Uterus (tissue), 2 donors: ENCODE measurements around the gene LTBP4.

Experiments
- POLR2A ChIP-seq, 2 donors: fragments of 450-650 bp; IDR thresholded peaks; one replicate each; pipeline ENCODE4 v1.6.1; 2016; ENCODE audit warnings: antibody characterized with exemption in 2 of 2, mild to moderate bottlenecking in 1 of 2, moderate library complexity in 1 of 2
- TF ChIP-seq, protein P1 (sequence below), 4 experiments: fragments of 200-600 bp in 2 of 4; fragments of 450-650 bp in 2 of 4; sonication (generic) in 2 of 4; IDR thresholded peaks; one replicate each; pipeline ENCODE4 v1.5.1; 2016 to 2019; ENCODE audit warnings: antibody characterized with exemption in 4 of 4, mild to moderate bottlenecking in 2 of 4, moderate library complexity in 1 of 4

- TF ChIP-seq, protein P1, sequence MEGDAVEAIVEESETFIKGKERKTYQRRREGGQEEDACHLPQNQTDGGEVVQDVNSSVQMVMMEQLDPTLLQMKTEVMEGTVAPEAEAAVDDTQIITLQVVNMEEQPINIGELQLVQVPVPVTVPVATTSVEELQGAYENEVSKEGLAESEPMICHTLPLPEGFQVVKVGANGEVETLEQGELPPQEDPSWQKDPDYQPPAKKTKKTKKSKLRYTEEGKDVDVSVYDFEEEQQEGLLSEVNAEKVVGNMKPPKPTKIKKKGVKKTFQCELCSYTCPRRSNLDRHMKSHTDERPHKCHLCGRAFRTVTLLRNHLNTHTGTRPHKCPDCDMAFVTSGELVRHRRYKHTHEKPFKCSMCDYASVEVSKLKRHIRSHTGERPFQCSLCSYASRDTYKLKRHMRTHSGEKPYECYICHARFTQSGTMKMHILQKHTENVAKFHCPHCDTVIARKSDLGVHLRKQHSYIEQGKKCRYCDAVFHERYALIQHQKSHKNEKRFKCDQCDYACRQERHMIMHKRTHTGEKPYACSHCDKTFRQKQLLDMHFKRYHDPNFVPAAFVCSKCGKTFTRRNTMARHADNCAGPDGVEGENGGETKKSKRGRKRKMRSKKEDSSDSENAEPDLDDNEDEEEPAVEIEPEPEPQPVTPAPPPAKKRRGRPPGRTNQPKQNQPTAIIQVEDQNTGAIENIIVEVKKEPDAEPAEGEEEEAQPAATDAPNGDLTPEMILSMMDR (IDR thresholded peaks at IDR 0.05) = no peak
- no peak for TF ChIP-seq POLR2A (IDR thresholded peaks at IDR 0.05)
Observed at GRCh38 chr19:40596608-40597328, 4.4 kb upstream of the LTBP4 start.
